ENCODE data around the gene NUDT21.
A peak's percentile ranks its signal among the peaks of the same experiment; 100 is the strongest.

Gene NUDT21

GRCh38 chr16:56424404-56424764, 26.7 kb downstream of the NUDT21 start:
- no peak for DNase-seq (ENCODE audit: low read depth)
- H3K4me3 ChIP-seq (ENCODE audit: low read depth, low read length) = peak overlapping the region; percentile 64
- TF ChIP-seq CTCF (IDR thresholded peaks at IDR 0.05; ENCODE audit: insufficient read depth, low read depth, low read length, missing control alignments) = no peak

GRCh38 chr16:56423584-56424403, 27.3 kb downstream of the NUDT21 start:
- H3K4me3 ChIP-seq (ENCODE audit: low read depth, low read length) = peak overlapping the region; percentile 64
- TF ChIP-seq CTCF (IDR thresholded peaks at IDR 0.05; ENCODE audit: insufficient read depth, low read depth, low read length, missing control alignments) = no peak
- peak; percentile 60 for DNase-seq (ENCODE audit: low read depth)

GRCh38 chr16:56422896-56423441, 28.2 kb downstream of the NUDT21 start:
- H3K4me3 ChIP-seq (ENCODE audit: low read depth, low read length) = peak overlapping the region; percentile 64
- peak; percentile 37 for DNase-seq (ENCODE audit: low read depth)
- no peak for TF ChIP-seq CTCF (IDR thresholded peaks at IDR 0.05; ENCODE audit: insufficient read depth, low read depth, low read length, missing control alignments)

- H3K4me3 ChIP-seq (ENCODE audit: low read depth, low read length) = peak overlapping the region; percentile 64
- DNase-seq (ENCODE audit: low read depth) = peak; percentile 32
These were observed 29.0 kb downstream of the NUDT21 start for GRCh38 chr16:56421976-56422669.

GRCh38 chr16:56421313-56421712, 29.8 kb downstream of the NUDT21 start:
- DNase-seq (ENCODE audit: low read depth) = peak; percentile 62
- TF ChIP-seq CTCF (IDR thresholded peaks at IDR 0.05; ENCODE audit: insufficient read depth, low read depth, low read length, missing control alignments) = no peak
- H3K4me3 ChIP-seq (ENCODE audit: low read depth, low read length) = peak overlapping the region; percentile 64

More at GRCh38 chr16:56421976-56422669, 29.0 kb downstream of the NUDT21 start:
- no peak for TF ChIP-seq CTCF (IDR thresholded peaks at IDR 0.05; ENCODE audit: insufficient read depth, low read depth, low read length, missing control alignments)

GRCh38 chr16:56420613-56421012, 30.5 kb downstream of the NUDT21 start:
- TF ChIP-seq CTCF (IDR thresholded peaks at IDR 0.05; ENCODE audit: insufficient read depth, low read depth, low read length, missing control alignments) = no peak
- peak overlapping the region; percentile 64; the same call in 1 of the 2 replicates for H3K4me3 ChIP-seq (ENCODE audit: low read depth, low read length)
- DNase-seq (ENCODE audit: low read depth) = no peak
